IMR-90 (cell line): ENCODE results near the gene NR5A1. TPM values are rescaled to one million over a fixed set of nuclear protein-coding genes. Genes with fewer than 3 reads are reported as not detected.

Experiments used
- ATAC-seq: fragments of 200-7000 bp; cut with Tn5 transposase; 2 replicates; pipeline ENCODE4 v1.9.1; 2020; ENCODE audit warnings: low read depth, mild to moderate bottlenecking, moderate library complexity
- BruUV-seq: library from RNA; stranded (reverse); fragments of 400-500 nt; replicated peaks from 2 replicates; lab custom pipeline; 2021; lab: Mats Ljungman, UMichigan
- CTCF ChIA-PET: fragments of 300-600 bp; formaldehyde crosslinking; extraction: SDS; loops from one replicate; lab custom pipeline; 2021; ENCODE audit warnings: antibody characterized with exemption; lab: Yijun Ruan, JAX
- POLR2A ChIA-PET: fragments of 300-600 bp; sonication (Branson Sonifier 250); formaldehyde crosslinking; loops from one replicate; lab custom pipeline; 2022; ENCODE audit warnings: antibody characterized with exemption; ENCODE audit not compliant: unreplicated experiment; lab: Charles Lee
- DNase-seq: peaks from one replicate; pipeline ENCODE4 v3.0.0; 2013
- H2AFZ ChIP-seq: replicated peaks from 2 replicates; pipeline ENCODE3; 2013; ENCODE audit warnings: low read length, mild to moderate bottlenecking; ENCODE audit not compliant: poor library complexity
- H2AK5ac ChIP-seq: 2 replicates; pipeline ENCODE4 v1.6.1; 2013; ENCODE audit warnings: low read depth, low read length, inconsistent platforms
- H2AK9ac ChIP-seq: replicated peaks from 2 replicates; pipeline ENCODE3; 2013; ENCODE audit warnings: mild to moderate bottlenecking, low read depth, low read length, moderate library complexity; ENCODE audit not compliant: poor library complexity
- H2BK120ac ChIP-seq: 2 replicates; pipeline ENCODE4 v1.6.1; 2013; ENCODE audit warnings: low read depth, low read length, inconsistent platforms
- H2BK15ac ChIP-seq: 3 replicates; pipeline ENCODE4 v1.6.1; 2013; ENCODE audit warnings: low read depth, low read length, inconsistent platforms
- H2BK20ac ChIP-seq: 2 replicates; pipeline ENCODE4 v1.6.1; 2013; ENCODE audit warnings: low read depth, mild to moderate bottlenecking, inconsistent platforms, low read length, moderate library complexity
- H2BK5ac ChIP-seq: 2 replicates; pipeline ENCODE4 v1.6.1; 2013; ENCODE audit warnings: mild to moderate bottlenecking, low read depth, low read length, inconsistent platforms; ENCODE audit not compliant: poor library complexity, severe bottlenecking
- H3K14ac ChIP-seq: replicated peaks from 2 replicates; pipeline ENCODE4 v1.6.1; 2013; ENCODE audit warnings: low read depth, low read length, inconsistent platforms
- H3K18ac ChIP-seq: 2 replicates; pipeline ENCODE4 v1.6.1; 2013; ENCODE audit warnings: low read depth, low read length, control low read depth
- H3K23ac ChIP-seq: 2 replicates; pipeline ENCODE4 v1.6.1; 2013; ENCODE audit warnings: low read depth, low read length, inconsistent platforms
- H3K27ac ChIP-seq: 2 replicates; pipeline ENCODE4 v1.5.1; 2013; ENCODE audit warnings: mild to moderate bottlenecking, control low read depth, low read length; ENCODE audit not compliant: insufficient read depth
- H3K27me3 ChIP-seq: 2 replicates; pipeline ENCODE4 v1.6.1; 2013; ENCODE audit warnings: low read length; ENCODE audit not compliant: control insufficient read depth, insufficient read depth
- H3K36me3 ChIP-seq: 2 replicates; pipeline ENCODE4 v1.6.1; 2013; ENCODE audit warnings: low read length, mixed read lengths; ENCODE audit not compliant: control insufficient read depth, insufficient read depth
- H3K4ac ChIP-seq: 2 replicates; pipeline ENCODE4 v1.6.1; 2013; ENCODE audit warnings: low read depth, low read length, inconsistent platforms
- H3K4me1 ChIP-seq: 2 replicates; pipeline ENCODE4 v1.6.1; 2013; ENCODE audit warnings: low read length, mixed read lengths; ENCODE audit not compliant: control insufficient read depth, insufficient read depth
- H3K4me2 ChIP-seq: 2 replicates; pipeline ENCODE4 v1.6.1; 2013; ENCODE audit warnings: low read depth, mild to moderate bottlenecking, control low read depth, low read length, moderate library complexity
- H3K4me3 ChIP-seq: 2 replicates; pipeline ENCODE4 v1.5.1; 2013; ENCODE audit warnings: low read depth, mild to moderate bottlenecking, control low read depth, low read length, moderate library complexity; ENCODE audit not compliant: insufficient read depth
- H3K56ac ChIP-seq: 2 replicates; pipeline ENCODE4 v1.6.1; 2013; ENCODE audit warnings: low read length, inconsistent platforms; ENCODE audit not compliant: insufficient read depth; ENCODE audit errors: extremely low read depth
- H3K79me1 ChIP-seq, 2 experiments: 2 replicates each; pipeline ENCODE4 v1.6.1; 2013; ENCODE audit warnings: low read length in 2 of 2, inconsistent platforms in 1 of 2, low read depth in 1 of 2
- H3K9ac ChIP-seq: 2 replicates; pipeline ENCODE4 v1.6.1; 2013; ENCODE audit warnings: low read depth, low read length, control low read depth
- H3K9me1 ChIP-seq: 2 replicates; pipeline ENCODE4 v1.6.1; 2013; ENCODE audit warnings: low read length, inconsistent platforms; ENCODE audit not compliant: insufficient read depth
- H3K9me3 ChIP-seq: 2 replicates; pipeline ENCODE4 v1.6.1; 2013; ENCODE audit warnings: low read length; ENCODE audit not compliant: control insufficient read depth, insufficient read depth
- H4K20me1 ChIP-seq: 2 replicates; pipeline ENCODE4 v1.6.1; 2013; ENCODE audit warnings: low read length, inconsistent platforms; ENCODE audit not compliant: insufficient read depth
- H4K5ac ChIP-seq: 2 replicates; pipeline ENCODE4 v1.6.1; 2013; ENCODE audit warnings: mild to moderate bottlenecking, low read depth, low read length, control low read depth
- H4K8ac ChIP-seq, 2 experiments: 2 replicates each; pipeline ENCODE4 v1.6.1; 2013; ENCODE audit warnings: low read depth in 2 of 2, low read length in 2 of 2, control low read depth in 1 of 2, inconsistent platforms in 1 of 2
- H4K91ac ChIP-seq: 2 replicates; pipeline ENCODE4 v1.6.1; 2013; ENCODE audit warnings: low read depth, low read length, inconsistent platforms; ENCODE audit not compliant: insufficient read depth
- BHLHE40 ChIP-seq: fragments of 150-350 bp; IDR thresholded peaks from 2 replicates; pipeline ENCODE4 v1.6.1; 2016; ENCODE audit warnings: mild to moderate bottlenecking, low read depth, low read length
- CEBPB ChIP-seq: IDR thresholded peaks from 2 replicates; pipeline ENCODE4 v1.6.1; 2012; ENCODE audit warnings: low read depth, low read length, improper control_type of control experiment
- CHD1 ChIP-seq: IDR thresholded peaks from 2 replicates; pipeline ENCODE4 v1.6.1; 2012; ENCODE audit warnings: low read depth, low read length, improper control_type of control experiment
- FOS ChIP-seq: fragments of 150-350 bp; IDR thresholded peaks from 2 replicates; pipeline ENCODE4 v1.6.1; 2016; ENCODE audit warnings: low read depth, low read length
- MAFK ChIP-seq: IDR thresholded peaks from 2 replicates; pipeline ENCODE4 v1.6.1; 2012; ENCODE audit warnings: low read depth, low read length, improper control_type of control experiment
- MAZ ChIP-seq: IDR thresholded peaks from 2 replicates; pipeline ENCODE4 v1.6.1; 2012; ENCODE audit warnings: low read depth, mild to moderate bottlenecking, low read length, improper control_type of control experiment, moderate library complexity, borderline replicate concordance
- MXI1 ChIP-seq: IDR thresholded peaks from 2 replicates; pipeline ENCODE4 v1.6.1; 2012; ENCODE audit warnings: low read depth, mild to moderate bottlenecking, low read length, moderate library complexity, borderline replicate concordance
- POLR2A ChIP-seq: IDR thresholded peaks from 2 replicates; pipeline ENCODE4 v1.6.1; 2012; ENCODE audit warnings: mild to moderate bottlenecking, low read depth, low read length
- RAD21 ChIP-seq: IDR thresholded peaks from 2 replicates; pipeline ENCODE4 v1.6.1; 2012; ENCODE audit warnings: low read length, improper control_type of control experiment
- RCOR1 ChIP-seq: IDR thresholded peaks from 2 replicates; pipeline ENCODE4 v1.6.1; 2012; ENCODE audit warnings: mild to moderate bottlenecking, low read length, improper control_type of control experiment; ENCODE audit not compliant: insufficient replicate concordance
- RFX5 ChIP-seq: IDR thresholded peaks from 2 replicates; pipeline ENCODE4 v1.8.0; 2012; ENCODE audit warnings: low read depth, mild to moderate bottlenecking, low read length, moderate library complexity
- SMC3 ChIP-seq: fragments of 150-350 bp; IDR thresholded peaks from 2 replicates; pipeline ENCODE4 v1.6.1; 2016; ENCODE audit warnings: low read depth, mild to moderate bottlenecking, antibody characterized with exemption, low read length, moderate library complexity
- USF2 ChIP-seq: fragments of 150-350 bp; IDR thresholded peaks from 2 replicates; pipeline ENCODE4 v1.6.1; 2017; ENCODE audit warnings: mild to moderate bottlenecking, antibody characterized with exemption, low read length, low read depth
- WGBS, 2 experiments: methylation state at CpG; one replicate each; pipeline versions ENCODE4 v1.1.5 to v1.1.7; 2013; ENCODE audit warnings: missing lambda C conversion rate in 2 of 2; ENCODE audit not compliant: insufficient read length in 1 of 2; ENCODE audit errors: extremely low coverage in 2 of 2; 5-methylcytosine and 5-hydroxymethylcytosine counted together
- dilution Hi-C: fragments of 300-500 bp; cut with HindIII; formaldehyde crosslinking; loops from one replicate; pipeline ENCODE4 v1.14.3; 2018; ENCODE audit warnings: low sequenced_read_pairs; ENCODE audit not compliant: unreplicated experiment
- in situ Hi-C: fragments of 300-500 bp; cut with MboI; formaldehyde crosslinking; loops from 3 replicates; pipeline ENCODE4 v1.14.3; 2019; ENCODE audit warnings: low sequenced_read_pairs, inconsistent platforms, mixed read lengths
- intact Hi-C: fragments of 100-400 bp; cut with micrococcal nuclease; formaldehyde crosslinking; loops from 2 replicates; pipeline ENCODE4 v1.10.0; 2022
- polyA plus RNA-seq, 3 experiments: library from polyadenylated mRNA; depleted of rRNA; stranded (reverse); fragments of >200 nt; gene quantifications; 2 replicates each; pipeline ENCODE4 v1.2.3, GENCODE V29; 2012; ENCODE audit warnings: low replicate concordance in 1 of 3
- total RNA-seq: library from RNA; depleted of rRNA; stranded (reverse); fragments of >200 nt; gene quantifications from 2 replicates; pipeline ENCODE4 v1.2.3, GENCODE V29; 2012
- TF ChIP-seq, protein P1 (sequence below): conservative IDR thresholded peaks from 2 replicates; pipeline ENCODE4 v1.5.1; 2012; ENCODE audit warnings: mild to moderate bottlenecking, low read depth, low read length, improper control_type of control experiment
- TF ChIP-seq, protein P2 (sequence below): fragments of 150-350 bp; IDR thresholded peaks from 2 replicates; pipeline ENCODE4 v1.6.1; 2016; ENCODE audit warnings: low read depth, mild to moderate bottlenecking, low read length, moderate library complexity, borderline replicate concordance

The NR5A1 gene
- total and polyA plus RNA-seq, 2 of the 4 experiments (the other 2 are of a cell fraction): not detected

DNA sequence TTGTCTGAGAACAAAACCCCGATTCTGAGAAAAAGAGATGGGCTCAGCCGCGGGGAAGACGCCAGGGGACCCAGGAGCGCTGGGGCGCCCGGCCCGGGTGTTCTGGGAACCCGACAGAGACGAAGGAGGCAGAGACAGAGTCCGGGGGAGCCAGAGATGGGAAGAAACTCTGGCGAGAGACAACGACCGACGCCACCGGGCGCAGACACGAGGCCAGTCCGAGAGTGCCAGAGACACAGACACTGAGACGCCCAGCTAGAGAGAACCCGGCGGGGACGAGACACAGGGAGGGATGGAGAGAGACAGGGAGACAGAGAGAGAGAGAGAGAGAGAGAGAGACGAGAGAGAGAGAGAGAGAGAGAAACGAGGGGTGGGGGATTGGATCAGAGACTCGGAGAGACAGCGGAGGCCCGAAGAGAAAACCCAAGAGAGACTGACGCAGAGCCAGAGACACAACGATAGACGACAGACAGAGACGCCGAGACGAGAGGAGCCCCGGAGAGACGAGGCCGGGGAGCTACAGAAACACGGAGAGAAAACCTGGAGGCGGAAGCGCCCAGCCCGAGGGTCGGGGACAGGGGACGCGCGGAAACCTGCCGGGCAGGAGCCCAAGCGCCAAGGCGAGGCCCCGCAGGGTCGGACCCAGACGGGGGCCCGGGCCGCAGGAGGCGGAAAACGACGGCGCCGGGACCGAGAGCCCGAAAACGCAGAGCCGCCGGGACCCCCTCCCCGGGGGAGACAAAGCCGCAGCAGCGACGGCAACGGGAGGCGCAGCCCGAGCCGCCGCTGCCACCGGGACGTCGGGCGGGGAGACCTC lies 3.3 kb downstream of the NR5A1 start:
- POLR2A ChIA-PET: no interaction called here
- H2AFZ ChIP-seq: no peak overlapping the region
- no peak for TF ChIP-seq FOS
- TF ChIP-seq, protein P1, sequence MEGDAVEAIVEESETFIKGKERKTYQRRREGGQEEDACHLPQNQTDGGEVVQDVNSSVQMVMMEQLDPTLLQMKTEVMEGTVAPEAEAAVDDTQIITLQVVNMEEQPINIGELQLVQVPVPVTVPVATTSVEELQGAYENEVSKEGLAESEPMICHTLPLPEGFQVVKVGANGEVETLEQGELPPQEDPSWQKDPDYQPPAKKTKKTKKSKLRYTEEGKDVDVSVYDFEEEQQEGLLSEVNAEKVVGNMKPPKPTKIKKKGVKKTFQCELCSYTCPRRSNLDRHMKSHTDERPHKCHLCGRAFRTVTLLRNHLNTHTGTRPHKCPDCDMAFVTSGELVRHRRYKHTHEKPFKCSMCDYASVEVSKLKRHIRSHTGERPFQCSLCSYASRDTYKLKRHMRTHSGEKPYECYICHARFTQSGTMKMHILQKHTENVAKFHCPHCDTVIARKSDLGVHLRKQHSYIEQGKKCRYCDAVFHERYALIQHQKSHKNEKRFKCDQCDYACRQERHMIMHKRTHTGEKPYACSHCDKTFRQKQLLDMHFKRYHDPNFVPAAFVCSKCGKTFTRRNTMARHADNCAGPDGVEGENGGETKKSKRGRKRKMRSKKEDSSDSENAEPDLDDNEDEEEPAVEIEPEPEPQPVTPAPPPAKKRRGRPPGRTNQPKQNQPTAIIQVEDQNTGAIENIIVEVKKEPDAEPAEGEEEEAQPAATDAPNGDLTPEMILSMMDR: no peak
- TF ChIP-seq RCOR1: no peak
- TF ChIP-seq CHD1: no peak
- TF ChIP-seq SMC3: no peak
- no peak for TF ChIP-seq MXI1
- TF ChIP-seq MAZ: no peak
- TF ChIP-seq USF2: no peak
- no peak for TF ChIP-seq BHLHE40
- TF ChIP-seq CEBPB: no peak
- TF ChIP-seq RFX5: no peak
- no peak for TF ChIP-seq RAD21
- TF ChIP-seq, protein P2, sequence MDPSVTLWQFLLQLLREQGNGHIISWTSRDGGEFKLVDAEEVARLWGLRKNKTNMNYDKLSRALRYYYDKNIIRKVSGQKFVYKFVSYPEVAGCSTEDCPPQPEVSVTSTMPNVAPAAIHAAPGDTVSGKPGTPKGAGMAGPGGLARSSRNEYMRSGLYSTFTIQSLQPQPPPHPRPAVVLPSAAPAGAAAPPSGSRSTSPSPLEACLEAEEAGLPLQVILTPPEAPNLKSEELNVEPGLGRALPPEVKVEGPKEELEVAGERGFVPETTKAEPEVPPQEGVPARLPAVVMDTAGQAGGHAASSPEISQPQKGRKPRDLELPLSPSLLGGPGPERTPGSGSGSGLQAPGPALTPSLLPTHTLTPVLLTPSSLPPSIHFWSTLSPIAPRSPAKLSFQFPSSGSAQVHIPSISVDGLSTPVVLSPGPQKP: no peak
- no peak for TF ChIP-seq MAFK
- no peak for TF ChIP-seq POLR2A
- H2BK15ac ChIP-seq: no peak overlapping the region
- H4K91ac ChIP-seq: no peak overlapping the region
- H2BK5ac ChIP-seq: no peak overlapping the region
- H4K8ac ChIP-seq: no peak overlapping the region
- ATAC-seq: no peak
- H3K79me1 ChIP-seq: no peaks in the 10 kb centered on the region
- peaks cover 6% of the 10 kb centered on the region for H3K9me3 ChIP-seq
- no peak overlapping the region for H3K18ac ChIP-seq
- no peak overlapping the region for H2BK120ac ChIP-seq
- H2BK20ac ChIP-seq: no peak overlapping the region
- H2AK5ac ChIP-seq: no peak overlapping the region
- no peaks in the 10 kb centered on the region; the same call in 1 of the 2 replicates for H3K4me1 ChIP-seq
- no peak overlapping the region for H3K4me3 ChIP-seq
- H4K5ac ChIP-seq: no peak overlapping the region
- WGBS, 2 experiments: 1% methylated on average over 48 of the region's 76 CpGs; no CpG with 5 or more reads in 1 of the 2 experiments
- no peak overlapping the region for H3K14ac ChIP-seq
- H3K4ac ChIP-seq: no peak overlapping the region
- no peaks in the 10 kb centered on the region for H3K36me3 ChIP-seq
- H3K9ac ChIP-seq: no peak overlapping the region
- H4K20me1 ChIP-seq: peaks cover 3% of the 10 kb centered on the region; the same call in 1 of the 2 replicates
- no TSS peak for BruUV-seq
- H2AK9ac ChIP-seq: peak overlapping the region; percentile 9
- H3K27ac ChIP-seq: no peak overlapping the region
- no peak overlapping the region for H3K4me2 ChIP-seq
- H3K9me1 ChIP-seq: no peaks in the 10 kb centered on the region
- dilution Hi-C loops: no loop called here
- intact Hi-C loops: no loop called here
- CTCF ChIA-PET: no interaction called here
- peaks cover 75% of the 10 kb centered on the region for H3K27me3 ChIP-seq
- no peak for DNase-seq
- no peak overlapping the region for H3K23ac ChIP-seq
- in situ Hi-C loops: no loop called here
- no peak overlapping the region for H3K56ac ChIP-seq
